NB4 (cell line): ENCODE results near the gene FOSL2.

ENCODE experiments used
- POLR2A ChIP-seq: IDR thresholded peaks from 2 replicates; pipeline ENCODE4 v1.6.1; 2011; ENCODE audit warnings: mild to moderate bottlenecking; ENCODE audit not compliant: insufficient read length; ENCODE audit errors: extremely low read depth
- TF ChIP-seq, protein P1 (sequence below): IDR thresholded peaks from one replicate; pipeline ENCODE4 v1.5.1; 2012; ENCODE audit warnings: low read depth, low read length

DNA sequence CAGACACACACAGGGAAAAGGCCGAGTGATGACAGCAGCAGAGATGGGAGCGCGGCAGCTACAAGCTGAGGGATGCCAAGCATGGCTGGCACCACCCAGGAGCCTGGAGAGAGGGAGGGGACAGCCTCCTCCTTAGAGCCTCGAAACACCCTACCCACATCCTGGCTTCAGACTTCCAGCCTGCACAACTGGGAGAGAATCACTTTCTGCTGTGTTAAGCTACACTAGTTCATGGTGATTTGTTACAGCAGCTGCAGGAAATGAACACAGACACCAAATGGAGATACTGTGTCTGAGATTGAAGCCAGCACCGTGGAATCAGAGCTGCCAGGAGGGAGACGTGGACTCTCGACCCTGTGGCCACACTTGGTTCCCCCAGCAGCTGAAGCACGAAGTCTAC lies 27.5 kb upstream of the FOSL2 start:
- TF ChIP-seq, protein P1, sequence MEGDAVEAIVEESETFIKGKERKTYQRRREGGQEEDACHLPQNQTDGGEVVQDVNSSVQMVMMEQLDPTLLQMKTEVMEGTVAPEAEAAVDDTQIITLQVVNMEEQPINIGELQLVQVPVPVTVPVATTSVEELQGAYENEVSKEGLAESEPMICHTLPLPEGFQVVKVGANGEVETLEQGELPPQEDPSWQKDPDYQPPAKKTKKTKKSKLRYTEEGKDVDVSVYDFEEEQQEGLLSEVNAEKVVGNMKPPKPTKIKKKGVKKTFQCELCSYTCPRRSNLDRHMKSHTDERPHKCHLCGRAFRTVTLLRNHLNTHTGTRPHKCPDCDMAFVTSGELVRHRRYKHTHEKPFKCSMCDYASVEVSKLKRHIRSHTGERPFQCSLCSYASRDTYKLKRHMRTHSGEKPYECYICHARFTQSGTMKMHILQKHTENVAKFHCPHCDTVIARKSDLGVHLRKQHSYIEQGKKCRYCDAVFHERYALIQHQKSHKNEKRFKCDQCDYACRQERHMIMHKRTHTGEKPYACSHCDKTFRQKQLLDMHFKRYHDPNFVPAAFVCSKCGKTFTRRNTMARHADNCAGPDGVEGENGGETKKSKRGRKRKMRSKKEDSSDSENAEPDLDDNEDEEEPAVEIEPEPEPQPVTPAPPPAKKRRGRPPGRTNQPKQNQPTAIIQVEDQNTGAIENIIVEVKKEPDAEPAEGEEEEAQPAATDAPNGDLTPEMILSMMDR, result no peak
- TF ChIP-seq POLR2A, result no peak
